CD4-positive, alpha-beta T cell treated with Interferon alpha-2 for 1 hour (primary cell): ENCODE results near the gene CCNY.
"Not testable (repeated sequence)": the region's sequence is repeated elsewhere in the genome, so short reads cannot be mapped to it uniquely, and the experiment has no call there.

Experiments used
- DNase-seq, 2 donors: peaks; one replicate each; pipeline ENCODE4 v3.0.0-alpha.2; 2020 to 2022

Gene CCNY

GRCh38 chr10:35387768-35388167 is 51.5 kb downstream of the CCNY start:
- DNase-seq, result no peak

GRCh38 chr10:35388197-35388596 is 51.9 kb downstream of the CCNY start:
- no peak for DNase-seq

GRCh38 chr10:35388682-35389081 is 52.4 kb downstream of the CCNY start:
- no peak for DNase-seq

GRCh38 chr10:35390161-35390840 is 54.0 kb downstream of the CCNY start:
- no peak for DNase-seq

GRCh38 chr10:35390843-35391152 is 54.5 kb downstream of the CCNY start:
- no peak for DNase-seq

- DNase-seq, result no peak
Observed at GRCh38 chr10:35391153-35391953, 55.0 kb downstream of the CCNY start.

- DNase-seq, result no peak
Observed at GRCh38 chr10:35391954-35392262, 55.6 kb downstream of the CCNY start.

GRCh38 chr10:35392482-35393228 is 56.3 kb downstream of the CCNY start:
- no peak for DNase-seq

GRCh38 chr10:35394411-35394851 is 58.1 kb downstream of the CCNY start:
- DNase-seq, result no peak

- DNase-seq, result no peak
Observed at GRCh38 chr10:35394934-35395333, 58.6 kb downstream of the CCNY start.

GRCh38 chr10:35396560-35397434 is 60.5 kb downstream of the CCNY start:
- no peak for DNase-seq

GRCh38 chr10:35397953-35398352 is 61.6 kb downstream of the CCNY start:
- DNase-seq, result no peak

GRCh38 chr10:35398355-35398754 is 62.0 kb downstream of the CCNY start:
- DNase-seq, result no peak

GRCh38 chr10:35398908-35399307 is 62.6 kb downstream of the CCNY start:
- no peak for DNase-seq

- no peak for DNase-seq
Observed at GRCh38 chr10:35399414-35400009, 63.2 kb downstream of the CCNY start.

GRCh38 chr10:35400595-35401268 is 64.4 kb downstream of the CCNY start:
- DNase-seq, result no peak

GRCh38 chr10:35403491-35403890 is 67.2 kb downstream of the CCNY start:
- not testable (repeated sequence) for DNase-seq

- DNase-seq, result not testable (repeated sequence)
Observed at GRCh38 chr10:35404077-35404476, 67.8 kb downstream of the CCNY start.

- DNase-seq, result not testable (repeated sequence)
Observed at GRCh38 chr10:35406003-35406630, 69.8 kb downstream of the CCNY start.

- not testable (repeated sequence) for DNase-seq
Observed at GRCh38 chr10:35407696-35408095, 71.4 kb downstream of the CCNY start.

GRCh38 chr10:35409094-35409582 is 72.8 kb downstream of the CCNY start:
- DNase-seq, result peak in 1 of 2 donors; percentile 7
